HL-60 (cell line): ENCODE measurements around the gene EIF4B.
A peak's percentile ranks its signal among the peaks of the same experiment; 100 is the strongest.
"Not testable (repeated sequence)": the region's sequence is repeated elsewhere in the genome, so short reads cannot be mapped to it uniquely, and the experiment has no call there.

Source experiments
- DNase-seq, 2 experiments: peaks; one replicate each; pipeline ENCODE4 v3.0.0-alpha.2; 2010 to 2020; ENCODE audit warnings: low read depth in 1 of 2, low spot score in 1 of 2
- H3K27ac ChIP-seq: fragments of 250-450 bp; sonication (Bioruptor Pico); replicated peaks from 2 replicates; pipeline ENCODE4 v1.5.1; 2020; ENCODE audit warnings: mild to moderate bottlenecking, moderate library complexity
- H3K27me3 ChIP-seq: fragments of 250-450 bp; sonication (Bioruptor Pico); 2 replicates; pipeline ENCODE4 v1.5.1; 2021; ENCODE audit warnings: mild to moderate bottlenecking, moderate library complexity; ENCODE audit not compliant: insufficient read depth, poor library complexity, severe bottlenecking
- H3K4me3 ChIP-seq: replicated peaks from 2 replicates; pipeline ENCODE4 v1.5.1; 2011; ENCODE audit warnings: mild to moderate bottlenecking, control low read depth, low read length; ENCODE audit not compliant: insufficient read depth
- GABPA ChIP-seq: IDR thresholded peaks from 2 replicates; pipeline ENCODE4 v1.6.1; 2012; ENCODE audit warnings: low read depth
- POLR2AphosphoS5 ChIP-seq: IDR thresholded peaks from 2 replicates; pipeline ENCODE4 v1.6.1; 2012; ENCODE audit warnings: low read depth
- SPI1 ChIP-seq: IDR thresholded peaks from 2 replicates; pipeline ENCODE4 v1.6.1; 2012; ENCODE audit warnings: low read depth, mild to moderate bottlenecking, borderline replicate concordance
- TF ChIP-seq, protein P1 (sequence below): IDR thresholded peaks from 2 replicates; pipeline ENCODE4 v1.6.1; 2012; ENCODE audit warnings: low read depth; ENCODE audit not compliant: insufficient replicate concordance
- TF ChIP-seq, protein P2 (sequence below): IDR thresholded peaks from one replicate; pipeline ENCODE4 v1.5.1; 2011; ENCODE audit warnings: low read length, control low read depth, inconsistent platforms; ENCODE audit not compliant: insufficient read depth

Gene EIF4B

DNA sequence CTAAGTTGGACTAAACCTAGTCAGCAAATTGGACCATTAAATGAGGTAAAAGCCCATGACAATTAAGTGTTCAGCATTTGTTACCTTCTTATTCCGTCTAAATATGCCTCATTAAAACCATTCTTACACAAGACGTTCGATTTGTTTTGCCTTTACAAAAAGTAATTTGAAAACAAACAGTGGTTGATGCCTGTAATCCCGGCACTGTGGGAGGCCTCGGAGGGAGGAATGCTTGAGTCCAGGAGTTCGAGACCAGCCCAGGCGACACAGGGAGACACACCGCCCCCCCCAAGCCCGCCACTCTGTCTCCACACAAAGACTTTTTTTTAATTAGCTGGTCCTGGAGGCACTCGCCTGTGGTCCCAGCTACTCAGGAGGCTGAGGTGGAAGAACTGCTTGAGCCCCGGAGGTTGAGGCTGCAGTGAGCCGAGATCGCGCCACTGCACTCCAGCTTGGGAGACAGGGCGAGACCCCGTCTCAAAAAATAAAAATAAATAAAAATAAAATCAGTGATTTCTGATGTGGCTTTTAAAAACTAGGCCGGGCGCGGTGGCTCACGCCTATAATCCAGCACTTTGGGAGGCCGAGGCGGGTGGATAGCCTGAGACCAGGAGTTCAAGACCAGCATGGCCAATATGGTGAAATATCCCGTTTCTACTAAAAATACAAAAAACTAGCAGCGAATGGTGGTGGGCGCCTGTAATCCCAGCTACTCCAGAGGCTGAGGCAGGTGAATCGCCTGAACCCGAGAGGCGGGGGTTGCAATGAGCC, 856 bp upstream of the EIF4B start:
- H3K27me3 ChIP-seq = no peaks in the 10 kb centered on the region
- DNase-seq = peak in 1 of 2 experiments; percentile 22
- peak overlapping the region; percentile 76 for H3K4me3 ChIP-seq
- peak overlapping the region; percentile 89 for H3K27ac ChIP-seq
- no peak for TF ChIP-seq POLR2AphosphoS5

DNA sequence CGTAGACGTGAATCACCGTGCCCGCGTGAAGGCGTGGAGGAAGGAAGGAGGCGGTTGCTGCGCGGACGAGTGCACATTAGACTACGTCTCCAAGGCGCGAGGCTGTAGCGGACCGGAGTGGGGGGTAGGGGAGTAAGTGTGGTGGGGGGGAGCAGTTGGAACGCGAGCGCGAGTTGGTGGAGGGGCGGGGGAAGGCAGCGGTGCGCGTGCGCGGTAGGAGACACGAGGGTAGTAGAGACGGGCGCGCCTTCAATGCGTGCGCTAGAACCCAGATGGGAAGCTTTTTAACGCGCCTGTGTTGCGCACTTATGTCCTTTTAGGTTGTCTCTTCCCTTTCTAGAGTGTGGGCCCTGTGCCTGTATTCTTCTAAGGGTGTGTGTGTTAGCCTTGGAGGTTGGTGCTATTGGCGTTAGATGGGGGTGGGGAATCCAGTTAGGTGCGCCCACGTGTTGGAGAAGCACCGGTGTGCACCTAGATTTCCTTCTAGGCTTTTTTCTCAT, 604 bp downstream of the EIF4B start:
- peak; percentile 85 to 89 for DNase-seq
- peak; percentile 88 for TF ChIP-seq POLR2AphosphoS5
- TF ChIP-seq, protein P1, sequence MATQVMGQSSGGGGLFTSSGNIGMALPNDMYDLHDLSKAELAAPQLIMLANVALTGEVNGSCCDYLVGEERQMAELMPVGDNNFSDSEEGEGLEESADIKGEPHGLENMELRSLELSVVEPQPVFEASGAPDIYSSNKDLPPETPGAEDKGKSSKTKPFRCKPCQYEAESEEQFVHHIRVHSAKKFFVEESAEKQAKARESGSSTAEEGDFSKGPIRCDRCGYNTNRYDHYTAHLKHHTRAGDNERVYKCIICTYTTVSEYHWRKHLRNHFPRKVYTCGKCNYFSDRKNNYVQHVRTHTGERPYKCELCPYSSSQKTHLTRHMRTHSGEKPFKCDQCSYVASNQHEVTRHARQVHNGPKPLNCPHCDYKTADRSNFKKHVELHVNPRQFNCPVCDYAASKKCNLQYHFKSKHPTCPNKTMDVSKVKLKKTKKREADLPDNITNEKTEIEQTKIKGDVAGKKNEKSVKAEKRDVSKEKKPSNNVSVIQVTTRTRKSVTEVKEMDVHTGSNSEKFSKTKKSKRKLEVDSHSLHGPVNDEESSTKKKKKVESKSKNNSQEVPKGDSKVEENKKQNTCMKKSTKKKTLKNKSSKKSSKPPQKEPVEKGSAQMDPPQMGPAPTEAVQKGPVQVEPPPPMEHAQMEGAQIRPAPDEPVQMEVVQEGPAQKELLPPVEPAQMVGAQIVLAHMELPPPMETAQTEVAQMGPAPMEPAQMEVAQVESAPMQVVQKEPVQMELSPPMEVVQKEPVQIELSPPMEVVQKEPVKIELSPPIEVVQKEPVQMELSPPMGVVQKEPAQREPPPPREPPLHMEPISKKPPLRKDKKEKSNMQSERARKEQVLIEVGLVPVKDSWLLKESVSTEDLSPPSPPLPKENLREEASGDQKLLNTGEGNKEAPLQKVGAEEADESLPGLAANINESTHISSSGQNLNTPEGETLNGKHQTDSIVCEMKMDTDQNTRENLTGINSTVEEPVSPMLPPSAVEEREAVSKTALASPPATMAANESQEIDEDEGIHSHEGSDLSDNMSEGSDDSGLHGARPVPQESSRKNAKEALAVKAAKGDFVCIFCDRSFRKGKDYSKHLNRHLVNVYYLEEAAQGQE = no peak
- Histone ChIP-seq H3K27me3 (no peaks in the 10 kb centered on the region), H3K27ac (peak overlapping the region; percentile 98), H3K4me3 (peak overlapping the region; percentile 82)

DNA sequence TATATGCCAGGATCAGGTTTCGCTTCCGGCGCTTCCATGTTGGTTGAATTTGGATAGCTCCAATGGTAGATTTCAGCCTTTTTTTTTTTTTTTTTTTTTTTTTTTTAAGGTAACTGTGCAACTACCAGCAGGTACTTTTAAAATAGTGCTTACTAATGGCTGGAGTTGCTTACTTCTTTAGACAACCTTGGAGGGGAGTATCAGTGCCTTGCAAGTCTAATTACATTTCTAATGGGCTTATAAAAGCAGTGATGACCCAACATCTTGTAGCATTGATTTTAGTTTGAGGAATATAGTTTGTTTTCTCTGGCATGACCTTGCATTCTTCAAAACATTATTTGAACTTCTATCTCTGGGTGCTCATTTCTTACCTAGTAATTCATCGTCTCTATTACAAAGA, 1.1 kb downstream of the EIF4B start:
- H3K27me3 ChIP-seq = no peaks in the 10 kb centered on the region
- DNase-seq = peak in 1 of 2 experiments; percentile 4
- H3K4me3 ChIP-seq = peak overlapping the region; percentile 82
- no peak for TF ChIP-seq GABPA
- TF ChIP-seq, protein P1 = no peak
- no peak for TF ChIP-seq SPI1
- no peak for TF ChIP-seq POLR2AphosphoS5
- TF ChIP-seq, protein P2, sequence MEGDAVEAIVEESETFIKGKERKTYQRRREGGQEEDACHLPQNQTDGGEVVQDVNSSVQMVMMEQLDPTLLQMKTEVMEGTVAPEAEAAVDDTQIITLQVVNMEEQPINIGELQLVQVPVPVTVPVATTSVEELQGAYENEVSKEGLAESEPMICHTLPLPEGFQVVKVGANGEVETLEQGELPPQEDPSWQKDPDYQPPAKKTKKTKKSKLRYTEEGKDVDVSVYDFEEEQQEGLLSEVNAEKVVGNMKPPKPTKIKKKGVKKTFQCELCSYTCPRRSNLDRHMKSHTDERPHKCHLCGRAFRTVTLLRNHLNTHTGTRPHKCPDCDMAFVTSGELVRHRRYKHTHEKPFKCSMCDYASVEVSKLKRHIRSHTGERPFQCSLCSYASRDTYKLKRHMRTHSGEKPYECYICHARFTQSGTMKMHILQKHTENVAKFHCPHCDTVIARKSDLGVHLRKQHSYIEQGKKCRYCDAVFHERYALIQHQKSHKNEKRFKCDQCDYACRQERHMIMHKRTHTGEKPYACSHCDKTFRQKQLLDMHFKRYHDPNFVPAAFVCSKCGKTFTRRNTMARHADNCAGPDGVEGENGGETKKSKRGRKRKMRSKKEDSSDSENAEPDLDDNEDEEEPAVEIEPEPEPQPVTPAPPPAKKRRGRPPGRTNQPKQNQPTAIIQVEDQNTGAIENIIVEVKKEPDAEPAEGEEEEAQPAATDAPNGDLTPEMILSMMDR = no peak
- peak overlapping the region; percentile 98 for H3K27ac ChIP-seq

DNA sequence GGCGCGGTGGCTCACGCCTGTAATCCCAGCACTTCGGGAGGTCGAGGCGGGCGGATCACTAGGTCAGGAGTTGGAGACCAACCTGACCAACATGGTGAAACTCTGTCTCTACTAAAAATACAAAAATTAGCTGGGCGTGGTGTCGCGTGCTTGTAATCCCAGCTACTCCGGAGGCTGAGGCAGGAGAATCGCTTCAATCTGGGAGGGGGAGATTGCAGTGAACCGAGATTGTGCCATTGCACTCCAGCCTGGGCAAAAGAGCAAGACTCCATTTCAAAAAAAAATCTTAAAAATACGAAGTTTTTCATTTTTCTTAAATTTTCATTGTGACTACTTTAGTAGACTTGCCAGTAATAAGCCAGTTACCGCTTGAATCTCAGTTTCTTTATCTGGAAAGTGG, 2.5 kb downstream of the EIF4B start:
- peak overlapping the region; percentile 98 for H3K27ac ChIP-seq
- not testable (repeated sequence) for DNase-seq, H3K27me3 ChIP-seq
- peak overlapping the region; percentile 82 for H3K4me3 ChIP-seq

DNA sequence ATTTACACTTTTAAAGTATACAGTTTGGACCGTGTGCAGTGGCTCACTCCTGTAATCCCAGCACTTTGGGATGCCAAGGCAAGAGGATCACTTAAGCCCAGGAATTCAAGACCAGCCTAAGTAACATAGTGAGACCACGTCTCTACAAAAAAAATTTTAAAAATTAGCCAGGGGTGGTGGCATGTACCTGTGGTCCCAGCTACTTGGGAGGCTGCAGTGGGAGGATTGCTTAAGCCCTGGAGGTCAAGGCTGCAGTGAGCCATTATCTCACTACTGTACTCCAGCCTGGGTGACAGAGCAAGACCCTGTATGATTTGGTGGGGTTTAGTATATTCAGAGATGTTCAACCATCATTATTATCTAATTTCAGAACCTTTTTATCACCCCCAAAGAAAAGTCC, 4.7 kb downstream of the EIF4B start:
- no peak overlapping the region for H3K4me3 ChIP-seq
- DNase-seq = no peak
- H3K27ac ChIP-seq = no peak overlapping the region
- no peak for TF ChIP-seq POLR2AphosphoS5
- TF ChIP-seq, protein P2 = no peak
- no peak for TF ChIP-seq GABPA
- TF ChIP-seq, protein P1 = no peak
- no peak for TF ChIP-seq SPI1
- no peaks in the 10 kb centered on the region for H3K27me3 ChIP-seq
